BLaER1 treated with 17β-estradiol and CSF1 and Interleukin-3, amounts not matched to agents 10 nM and 100 nM (cell line): ENCODE measurements around the gene BST1.

Experiments
- H3K27ac ChIP-seq, 11 experiments: shearing (Covaris generic); formaldehyde crosslinking; 2 replicates each; pipeline ENCODE4 v1.8.1; 2022
- H3K27me3 ChIP-seq, 11 experiments: shearing (Covaris generic); formaldehyde crosslinking; 2 replicates each; pipeline ENCODE4 v1.8.1; 2022
- H3K36me3 ChIP-seq, 11 experiments: shearing (Covaris generic); formaldehyde crosslinking; 2 replicates each; pipeline ENCODE4 v1.8.1; 2022
- H3K4me1 ChIP-seq, 10 experiments: shearing (Covaris generic); formaldehyde crosslinking; 2 replicates each; pipeline ENCODE4 v1.8.1; 2022
- H3K4me2 ChIP-seq, 11 experiments: shearing (Covaris generic); formaldehyde crosslinking; 2 replicates each; pipeline ENCODE4 v1.8.1; 2022
- H3K4me3 ChIP-seq, 10 experiments: shearing (Covaris generic); formaldehyde crosslinking; 2 replicates each; pipeline ENCODE4 v1.8.1; 2022
- H3K9ac ChIP-seq, 11 experiments: shearing (Covaris generic); formaldehyde crosslinking; 2 replicates each; pipeline ENCODE4 v1.8.1; 2022
- H3K9me3 ChIP-seq, 11 experiments: shearing (Covaris generic); formaldehyde crosslinking; replicated peaks in 1 of 11; 2 replicates each; pipeline ENCODE4 v1.8.1; 2022
- H4K20me1 ChIP-seq, 11 experiments: shearing (Covaris generic); formaldehyde crosslinking; 2 replicates each; pipeline ENCODE4 v1.8.1; 2022
- Cebpa-rat ChIP-seq, 11 experiments: shearing (Covaris generic); IDR thresholded peaks; 2 replicates each; pipeline ENCODE4 v1.8.1; 2022

Gene BST1

GRCh38 chr4:15704129-15704528, 1.3 kb downstream of the BST1 start:
- TF ChIP-seq Cebpa-rat (IDR thresholded peaks at IDR 0.05) = no peak
- peaks cover 0 to 13% (median 7%) of the 10 kb centered on the region in 10 experiments; a peak in 8 of 20 replicates for H3K4me1 ChIP-seq

GRCh38 chr4:15706646-15707362, 3.9 kb downstream of the BST1 start:
- H3K4me1 ChIP-seq = peaks cover 0 to 13% (median 7%) of the 10 kb centered on the region in 10 experiments; a peak in 8 of 20 replicates
- no peak overlapping the region for H3K9ac ChIP-seq
- no peak for TF ChIP-seq Cebpa-rat (IDR thresholded peaks at IDR 0.05)
- no peaks in the 10 kb centered on the region for H4K20me1 ChIP-seq
- H3K36me3 ChIP-seq = peaks cover 0 to 5% (median 0%) of the 10 kb centered on the region in 11 experiments; a peak in 1 of 22 replicates
- peaks cover 0 to 20% (median 15%) of the 10 kb centered on the region in 11 experiments; a peak in 15 of 22 replicates for H3K9me3 ChIP-seq
- H3K27ac ChIP-seq = no peak overlapping the region
- peak overlapping the region in 2 of 11 experiments; percentile 19 to 38; a peak in 2 of 22 replicates for H3K4me2 ChIP-seq
- peaks cover 0 to 10% (median 0%) of the 10 kb centered on the region in 11 experiments; a peak in 7 of 22 replicates for H3K27me3 ChIP-seq
- no peak overlapping the region for H3K4me3 ChIP-seq

More at GRCh38 chr4:15704129-15704528, 1.3 kb downstream of the BST1 start:
- Histone ChIP-seq H3K27me3 (peaks cover 0 to 10% (median 0%) of the 10 kb centered on the region in 11 experiments; a peak in 7 of 22 replicates), H3K36me3 (no peaks in the 10 kb centered on the region), H3K27ac (no peak overlapping the region), H3K4me3 (no peak overlapping the region), H4K20me1 (no peaks in the 10 kb centered on the region), H3K4me2 (no peak overlapping the region; a peak in 1 of 22 replicates), H3K9me3 (peaks cover 9 to 47% (median 35%) of the 10 kb centered on the region in 11 experiments; a peak in 19 of 22 replicates), H3K9ac (no peak overlapping the region)

- no peak for TF ChIP-seq Cebpa-rat (IDR thresholded peaks at IDR 0.05)
- Histone ChIP-seq H3K4me1 (peaks cover 0 to 13% (median 4%) of the 10 kb centered on the region in 10 experiments; a peak in 8 of 20 replicates), H3K27me3 (peaks cover 0 to 8% (median 0%) of the 10 kb centered on the region in 11 experiments; a peak in 7 of 22 replicates), H3K9me3 (peaks cover 0 to 15% (median 10%) of the 10 kb centered on the region in 11 experiments; a peak in 15 of 22 replicates), H3K4me3 (no peak overlapping the region), H3K36me3 (peaks cover 0 to 10% (median 0%) of the 10 kb centered on the region in 11 experiments; a peak in 2 of 22 replicates), H3K9ac (no peak overlapping the region), H3K4me2 (no peak overlapping the region), H4K20me1 (no peaks in the 10 kb centered on the region), H3K27ac (no peak overlapping the region)
Measured at GRCh38 chr4:15707363-15707715, 4.5 kb downstream of the BST1 start.

GRCh38 chr4:15711762-15712161, 8.9 kb downstream of the BST1 start:
- H3K9me3 ChIP-seq = no peaks in the 10 kb centered on the region
- H3K4me3 ChIP-seq = no peak overlapping the region
- H3K9ac ChIP-seq = no peak overlapping the region
- H4K20me1 ChIP-seq = no peaks in the 10 kb centered on the region
- H3K4me2 ChIP-seq = no peak overlapping the region
- no peak overlapping the region for H3K27ac ChIP-seq
- TF ChIP-seq Cebpa-rat (IDR thresholded peaks at IDR 0.05) = no peak
- H3K27me3 ChIP-seq = no peaks in the 10 kb centered on the region
- H3K36me3 ChIP-seq = peaks cover 0 to 33% (median 0%) of the 10 kb centered on the region in 11 experiments; a peak in 2 of 22 replicates
- peaks cover 0 to 3% (median 0%) of the 10 kb centered on the region in 10 experiments; a peak in 2 of 20 replicates for H3K4me1 ChIP-seq

GRCh38 chr4:15712214-15712613, 9.3 kb downstream of the BST1 start:
- Histone ChIP-seq H3K4me1 (no peaks in the 10 kb centered on the region), H3K4me3 (no peak overlapping the region), H4K20me1 (no peaks in the 10 kb centered on the region), H3K27ac (no peak overlapping the region), H3K9me3 (no peaks in the 10 kb centered on the region), H3K36me3 (peaks cover 0 to 33% (median 0%) of the 10 kb centered on the region in 11 experiments; a peak in 2 of 22 replicates), H3K27me3 (no peaks in the 10 kb centered on the region), H3K9ac (no peak overlapping the region), H3K4me2 (no peak overlapping the region)
- no peak for TF ChIP-seq Cebpa-rat (IDR thresholded peaks at IDR 0.05)

- H3K4me1 ChIP-seq = 0 out of 20 replicates have a peak, but pooled peaks cover 0 to 6% (median 0%) of the 10 kb centered on the region in 10 experiments
- no peaks in the 10 kb centered on the region for H3K9me3 ChIP-seq
- no peak overlapping the region for H3K9ac ChIP-seq
- no peak overlapping the region for H3K4me2 ChIP-seq
- H3K4me3 ChIP-seq = no peak overlapping the region
- H3K27ac ChIP-seq = no peak overlapping the region
- H4K20me1 ChIP-seq = no peaks in the 10 kb centered on the region
- peaks cover 0 to 33% (median 0%) of the 10 kb centered on the region in 11 experiments; a peak in 2 of 22 replicates for H3K36me3 ChIP-seq
- TF ChIP-seq Cebpa-rat (IDR thresholded peaks at IDR 0.05) = no peak
- H3K27me3 ChIP-seq = no peaks in the 10 kb centered on the region
Measured at GRCh38 chr4:15714141-15714540, 11.3 kb downstream of the BST1 start.

GRCh38 chr4:15714646-15715435, 12.0 kb downstream of the BST1 start:
- no peak for TF ChIP-seq Cebpa-rat (IDR thresholded peaks at IDR 0.05)
- no peaks in the 10 kb centered on the region for H3K9me3 ChIP-seq
- H3K4me3 ChIP-seq = no peak overlapping the region
- 0 out of 20 replicates have a peak, but pooled peaks cover 0 to 6% (median 0%) of the 10 kb centered on the region in 10 experiments for H3K4me1 ChIP-seq
- no peaks in the 10 kb centered on the region for H4K20me1 ChIP-seq
- no peak overlapping the region for H3K9ac ChIP-seq
- H3K36me3 ChIP-seq = peaks cover 0 to 33% (median 0%) of the 10 kb centered on the region in 11 experiments; a peak in 2 of 22 replicates
- H3K27me3 ChIP-seq = no peaks in the 10 kb centered on the region
- H3K4me2 ChIP-seq = no peak overlapping the region
- H3K27ac ChIP-seq = no peak overlapping the region

GRCh38 chr4:15716115-15716514, 13.2 kb downstream of the BST1 start:
- Histone ChIP-seq H4K20me1 (no peaks in the 10 kb centered on the region), H3K4me1 (0 out of 20 replicates have a peak, but pooled peaks cover 0 to 6% (median 0%) of the 10 kb centered on the region in 10 experiments), H3K9ac (no peak overlapping the region), H3K9me3 (peaks cover 0 to 1% (median 0%) of the 10 kb centered on the region in 11 experiments; a peak in 1 of 22 replicates), H3K36me3 (peaks cover 0 to 33% (median 0%) of the 10 kb centered on the region in 11 experiments; a peak in 2 of 22 replicates), H3K27me3 (no peaks in the 10 kb centered on the region), H3K4me3 (no peak overlapping the region), H3K27ac (no peak overlapping the region), H3K4me2 (no peak overlapping the region)
- TF ChIP-seq Cebpa-rat (IDR thresholded peaks at IDR 0.05) = no peak

- TF ChIP-seq Cebpa-rat (IDR thresholded peaks at IDR 0.05) = no peak
- Histone ChIP-seq H3K4me3 (no peak overlapping the region), H3K9ac (no peak overlapping the region), H3K9me3 (peaks cover 0 to 5% (median 0%) of the 10 kb centered on the region in 11 experiments; a peak in 1 of 22 replicates), H3K27ac (no peak overlapping the region), H3K36me3 (peaks cover 0 to 25% (median 0%) of the 10 kb centered on the region in 11 experiments; a peak in 1 of 22 replicates), H3K4me2 (no peak overlapping the region), H3K4me1 (0 out of 20 replicates have a peak, but pooled peaks cover 0 to 6% (median 0%) of the 10 kb centered on the region in 10 experiments), H3K27me3 (no peaks in the 10 kb centered on the region), H4K20me1 (no peaks in the 10 kb centered on the region)
Measured at GRCh38 chr4:15717086-15717485, 14.2 kb downstream of the BST1 start.
